Uterus (tissue), 4 donors: Measurements from ENCODE around the gene GRIP1. TPM values are rescaled to one million over a fixed set of nuclear protein-coding genes. Genes with fewer than 3 reads are reported as not detected.

Experiments
- DNase-seq, 2 donors: peaks; one replicate each; pipeline ENCODE4 v3.0.0-alpha.2; 2019 to 2020
- H3K27ac ChIP-seq, 2 donors: fragments of 200-600 bp; sonication (generic); 1 replicate in 1 of 2; 2 replicates in 1 of 2; pipeline ENCODE4 v1.5.1; 2016 to 2018
- H3K27me3 ChIP-seq, 2 donors: fragments of 200-600 bp; sonication (generic); one replicate each; pipeline ENCODE4 v1.5.1; 2018 to 2019; ENCODE audit warnings: control low read depth in 1 of 2
- H3K36me3 ChIP-seq, 2 donors: fragments of 200-600 bp; sonication (generic); one replicate each; pipeline ENCODE4 v1.5.1; 2019; ENCODE audit warnings: control low read depth in 1 of 2
- H3K4me1 ChIP-seq, 2 donors: fragments of 200-600 bp; sonication (generic); one replicate each; pipeline ENCODE4 v1.5.1; 2018 to 2019; ENCODE audit warnings: control low read depth in 1 of 2
- H3K4me3 ChIP-seq, 2 donors: fragments of 200-600 bp; sonication (generic); 1 replicate in 1 of 2; 2 replicates in 1 of 2; pipeline ENCODE4 v1.5.1; 2018 to 2019; ENCODE audit warnings: mild to moderate bottlenecking in 1 of 2
- H3K9me3 ChIP-seq, 2 donors: fragments of 200-600 bp; sonication (generic); one replicate each; pipeline ENCODE4 v1.5.1; 2019; ENCODE audit warnings: control low read depth in 1 of 2
- POLR2A ChIP-seq, 2 donors: fragments of 450-650 bp; IDR thresholded peaks; one replicate each; pipeline ENCODE4 v1.6.1; 2016; ENCODE audit warnings: antibody characterized with exemption in 2 of 2, mild to moderate bottlenecking in 1 of 2, moderate library complexity in 1 of 2
- intact Hi-C: fragments of 100-400 bp; cut with DNase I; formaldehyde crosslinking; loops from one replicate; pipeline ENCODE4 v1.15.1; 2023; ENCODE audit warnings: low total_unique reads
- total RNA-seq, 4 donors: library from RNA; depleted of rRNA in 3 of 4; stranded (reverse); fragments of >200 nt in 3 of 4; gene quantifications; one replicate each; pipeline versions ENCODE4 v1.1.0 to v1.2.4, GENCODE V29; 2014 to 2023
- TF ChIP-seq, protein P1 (sequence below), 4 experiments: fragments of 200-600 bp in 2 of 4; fragments of 450-650 bp in 2 of 4; sonication (generic) in 2 of 4; IDR thresholded peaks; one replicate each; pipeline ENCODE4 v1.5.1; 2016 to 2019; ENCODE audit warnings: antibody characterized with exemption in 4 of 4, mild to moderate bottlenecking in 2 of 4, moderate library complexity in 1 of 4
- donor health status: DM: yes; HTN: yes; CAD: no.

GRIP1 gene
- total RNA-seq, 4 donors from 2014 or later: 6.4 to 74.8 (median 19.2) TPM; not detected in 1

DNA sequence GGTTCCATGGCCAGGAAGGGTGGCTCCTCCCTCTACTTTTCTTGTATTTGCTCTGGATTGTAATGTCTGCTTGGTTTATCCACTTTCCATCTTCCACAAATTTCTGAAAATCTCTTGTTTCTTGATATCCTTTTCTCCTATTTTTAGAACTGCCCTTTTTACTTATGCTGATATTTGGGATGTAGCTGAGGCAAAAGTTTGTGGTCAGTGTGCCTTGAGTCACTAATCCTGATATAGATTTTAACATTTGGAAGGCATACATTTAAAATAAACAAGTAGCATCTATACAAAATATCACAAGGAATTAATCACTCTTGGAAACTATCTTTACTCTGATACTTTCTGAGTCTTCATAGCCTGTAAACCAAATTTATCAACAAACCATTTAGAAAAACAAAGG, 11.0 kb downstream of the GRIP1 start:
- H3K4me1 ChIP-seq: no peaks in the 10 kb centered on the region
- H3K27me3 ChIP-seq: no peaks in the 10 kb centered on the region
- intact Hi-C loops: no loop called here
- TF ChIP-seq POLR2A (IDR thresholded peaks at IDR 0.05): no peak
- TF ChIP-seq, protein P1, sequence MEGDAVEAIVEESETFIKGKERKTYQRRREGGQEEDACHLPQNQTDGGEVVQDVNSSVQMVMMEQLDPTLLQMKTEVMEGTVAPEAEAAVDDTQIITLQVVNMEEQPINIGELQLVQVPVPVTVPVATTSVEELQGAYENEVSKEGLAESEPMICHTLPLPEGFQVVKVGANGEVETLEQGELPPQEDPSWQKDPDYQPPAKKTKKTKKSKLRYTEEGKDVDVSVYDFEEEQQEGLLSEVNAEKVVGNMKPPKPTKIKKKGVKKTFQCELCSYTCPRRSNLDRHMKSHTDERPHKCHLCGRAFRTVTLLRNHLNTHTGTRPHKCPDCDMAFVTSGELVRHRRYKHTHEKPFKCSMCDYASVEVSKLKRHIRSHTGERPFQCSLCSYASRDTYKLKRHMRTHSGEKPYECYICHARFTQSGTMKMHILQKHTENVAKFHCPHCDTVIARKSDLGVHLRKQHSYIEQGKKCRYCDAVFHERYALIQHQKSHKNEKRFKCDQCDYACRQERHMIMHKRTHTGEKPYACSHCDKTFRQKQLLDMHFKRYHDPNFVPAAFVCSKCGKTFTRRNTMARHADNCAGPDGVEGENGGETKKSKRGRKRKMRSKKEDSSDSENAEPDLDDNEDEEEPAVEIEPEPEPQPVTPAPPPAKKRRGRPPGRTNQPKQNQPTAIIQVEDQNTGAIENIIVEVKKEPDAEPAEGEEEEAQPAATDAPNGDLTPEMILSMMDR (IDR thresholded peaks at IDR 0.05): no peak
- H3K27ac ChIP-seq: no peak overlapping the region
- no peak for DNase-seq
- H3K9me3 ChIP-seq: no peaks in the 10 kb centered on the region
- H3K36me3 ChIP-seq: no peaks in the 10 kb centered on the region
- H3K4me3 ChIP-seq: no peak overlapping the region

DNA sequence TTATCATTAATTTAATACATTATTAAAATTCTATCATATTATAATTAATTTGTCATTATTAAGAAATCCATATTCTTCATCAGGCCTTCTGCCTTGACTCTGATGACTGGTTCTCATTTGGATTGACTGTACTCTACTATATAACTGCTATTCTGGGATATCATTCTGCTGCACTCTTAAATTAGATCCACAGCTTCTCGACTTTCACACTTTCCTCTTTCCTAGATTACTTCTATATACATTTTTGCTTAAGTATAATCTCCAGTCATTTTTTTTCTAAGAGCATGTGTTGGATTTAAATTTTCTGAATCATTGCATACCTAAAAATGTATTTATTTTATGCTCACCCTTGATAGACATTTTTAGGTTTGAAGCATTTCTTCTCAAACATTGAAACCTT, 12.4 kb downstream of the GRIP1 start:
- H3K9me3 ChIP-seq: no peaks in the 10 kb centered on the region
- H3K4me3 ChIP-seq: no peak overlapping the region
- no peaks in the 10 kb centered on the region for H3K36me3 ChIP-seq
- DNase-seq: no peak
- TF ChIP-seq, protein P1 (IDR thresholded peaks at IDR 0.05): no peak
- no peak for TF ChIP-seq POLR2A (IDR thresholded peaks at IDR 0.05)
- no peaks in the 10 kb centered on the region for H3K4me1 ChIP-seq
- no peak overlapping the region for H3K27ac ChIP-seq
- H3K27me3 ChIP-seq: no peaks in the 10 kb centered on the region
- intact Hi-C loops: no loop called here

GRCh38 chr12:66665435-66665985, 13.4 kb downstream of the GRIP1 start:
- TF ChIP-seq POLR2A (IDR thresholded peaks at IDR 0.05): no peak
- TF ChIP-seq, protein P1 (IDR thresholded peaks at IDR 0.05): no peak
- no peak overlapping the region for H3K4me3 ChIP-seq
- no peaks in the 10 kb centered on the region for H3K36me3 ChIP-seq
- H3K4me1 ChIP-seq: no peaks in the 10 kb centered on the region
- DNase-seq: no peak
- H3K9me3 ChIP-seq: no peaks in the 10 kb centered on the region
- H3K27me3 ChIP-seq: no peaks in the 10 kb centered on the region
- no peak overlapping the region for H3K27ac ChIP-seq
- intact Hi-C loops: no loop called here

GRCh38 chr12:66664076-66664475, 14.8 kb downstream of the GRIP1 start:
- H3K9me3 ChIP-seq: no peaks in the 10 kb centered on the region
- H3K27ac ChIP-seq: no peak overlapping the region
- H3K27me3 ChIP-seq: no peaks in the 10 kb centered on the region
- intact Hi-C loops: no loop called here
- no peak for DNase-seq
- TF ChIP-seq, protein P1 (IDR thresholded peaks at IDR 0.05): no peak
- no peak for TF ChIP-seq POLR2A (IDR thresholded peaks at IDR 0.05)
- H3K4me3 ChIP-seq: no peak overlapping the region
- H3K4me1 ChIP-seq: no peaks in the 10 kb centered on the region
- H3K36me3 ChIP-seq: no peaks in the 10 kb centered on the region

DNA sequence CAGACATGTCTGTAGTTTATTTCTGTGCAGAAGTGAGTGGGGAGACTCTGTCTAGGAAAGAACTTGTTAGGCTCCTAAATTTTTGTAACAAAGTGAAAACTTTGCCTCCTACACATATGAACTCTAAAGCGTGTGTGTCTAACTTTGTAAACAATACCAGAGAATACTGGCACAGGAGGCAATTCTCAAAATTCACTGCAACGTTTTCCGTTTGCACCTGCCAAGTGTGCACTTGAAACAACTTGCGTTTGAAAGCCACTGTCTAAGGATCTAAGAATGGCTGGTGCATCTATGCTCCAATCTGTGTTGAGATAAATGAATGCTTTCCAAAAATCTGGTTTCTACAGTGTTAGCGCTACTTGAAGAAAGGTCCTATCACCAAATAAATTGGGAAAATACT, 15.3 kb downstream of the GRIP1 start:
- intact Hi-C loops: no loop called here

More for the DNA sequence above, 15.3 kb downstream of the GRIP1 start:
- H3K4me3 ChIP-seq: no peak overlapping the region
- no peak overlapping the region for H3K27ac ChIP-seq
- no peaks in the 10 kb centered on the region for H3K4me1 ChIP-seq
- H3K27me3 ChIP-seq: no peaks in the 10 kb centered on the region
- no peak for DNase-seq
- no peak for TF ChIP-seq POLR2A (IDR thresholded peaks at IDR 0.05)
- TF ChIP-seq, protein P1 (IDR thresholded peaks at IDR 0.05): no peak
- H3K9me3 ChIP-seq: no peaks in the 10 kb centered on the region
- H3K36me3 ChIP-seq: no peaks in the 10 kb centered on the region
